ENCODE data around the gene ARHGAP45.

Gene ARHGAP45

GRCh38 chr19:1133471-1133929 is 66.5 kb downstream of the ARHGAP45 start:
- no peak for DNase-seq

GRCh38 chr19:1134431-1134830 is 67.5 kb downstream of the ARHGAP45 start:
- no peak for DNase-seq

- DNase-seq: no peak
These were observed 68.5 kb downstream of the ARHGAP45 start for GRCh38 chr19:1135454-1135853.

GRCh38 chr19:1136201-1136600 is 69.2 kb downstream of the ARHGAP45 start:
- DNase-seq: no peak

Data from NCI-H2171 (cell line).